ENCODE measurements around the gene ANKLE1. TPM values are rescaled to one million over a fixed set of nuclear protein-coding genes. Genes with fewer than 3 reads are reported as not detected.

ANKLE1 gene
- total and polyA plus RNA-seq, 10 of the 15 experiments (the other 5 are each of a cell fraction or from before 2014, with no cell fraction given) = 2.2 to 17.9 (median 10.9) TPM

DNA sequence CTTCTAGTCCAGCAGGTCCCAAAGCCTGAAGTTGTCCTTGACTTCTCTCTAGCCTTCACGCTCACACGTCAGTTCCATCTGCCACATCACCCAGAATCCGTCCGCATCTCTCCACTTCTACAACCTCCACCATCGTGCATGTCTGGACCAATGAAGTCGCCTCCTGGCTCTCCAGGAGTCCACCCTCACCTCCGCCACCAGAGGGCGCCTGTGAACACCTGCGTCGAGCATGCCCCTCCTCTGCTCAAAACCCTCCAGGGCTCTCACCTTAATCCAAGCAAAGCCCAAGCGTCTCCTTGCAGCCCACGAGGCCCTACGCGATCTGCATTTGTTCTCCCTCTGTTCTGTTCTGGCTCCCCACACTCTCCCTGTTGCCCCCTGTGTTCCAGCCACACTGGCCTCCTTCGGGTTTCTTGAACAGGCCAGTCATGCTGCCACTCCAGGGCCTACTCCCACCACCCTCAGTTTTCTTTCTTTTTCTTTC, 20.8 kb upstream of the ANKLE1 start (continued):
- TF ChIP-seq, protein P1, sequence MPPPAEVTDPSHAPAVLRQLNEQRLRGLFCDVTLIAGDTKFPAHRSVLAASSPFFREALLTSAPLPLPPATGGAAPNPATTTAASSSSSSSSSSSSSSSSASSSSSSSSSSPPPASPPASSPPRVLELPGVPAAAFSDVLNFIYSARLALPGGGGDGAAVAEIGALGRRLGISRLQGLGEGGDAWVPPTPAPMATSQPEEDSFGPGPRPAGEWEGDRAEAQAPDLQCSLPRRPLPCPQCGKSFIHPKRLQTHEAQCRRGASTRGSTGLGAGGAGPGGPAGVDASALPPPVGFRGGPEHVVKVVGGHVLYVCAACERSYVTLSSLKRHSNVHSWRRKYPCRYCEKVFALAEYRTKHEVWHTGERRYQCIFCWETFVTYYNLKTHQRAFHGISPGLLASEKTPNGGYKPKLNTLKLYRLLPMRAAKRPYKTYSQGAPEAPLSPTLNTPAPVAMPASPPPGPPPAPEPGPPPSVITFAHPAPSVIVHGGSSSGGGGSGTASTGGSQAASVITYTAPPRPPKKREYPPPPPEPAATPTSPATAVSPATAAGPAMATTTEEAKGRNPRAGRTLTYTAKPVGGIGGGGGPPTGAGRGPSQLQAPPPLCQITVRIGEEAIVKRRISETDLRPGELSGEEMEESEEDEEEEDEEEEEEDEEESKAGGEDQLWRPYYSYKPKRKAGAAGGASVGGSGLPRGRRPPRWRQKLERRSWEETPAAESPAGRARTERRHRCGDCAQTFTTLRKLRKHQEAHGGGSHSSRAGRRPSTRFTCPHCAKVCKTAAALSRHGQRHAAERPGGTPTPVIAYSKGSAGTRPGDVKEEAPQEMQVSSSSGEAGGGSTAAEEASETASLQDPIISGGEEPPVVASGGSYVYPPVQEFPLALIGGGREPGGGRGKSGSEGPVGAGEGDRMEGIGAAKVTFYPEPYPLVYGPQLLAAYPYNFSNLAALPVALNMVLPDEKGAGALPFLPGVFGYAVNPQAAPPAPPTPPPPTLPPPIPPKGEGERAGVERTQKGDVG (CRISPR knock-in tag; IDR thresholded peaks at IDR 0.05) = no peak
- TF ChIP-seq MYC (IDR thresholded peaks at IDR 0.05; ENCODE audit: insufficient read depth, insufficient read length, insufficient replicate concordance, low read length, severe bottlenecking) (no peak), BACH1 (IDR thresholded peaks at IDR 0.05; ENCODE audit: borderline replicate concordance) (no peak), IKZF1 (conservative IDR thresholded peaks at IDR 0.05) (no peak), TCF7 (IDR thresholded peaks at IDR 0.05; ENCODE audit: borderline replicate concordance) (no peak), SUZ12 (IDR thresholded peaks at IDR 0.05; ENCODE audit: unreplicated experiment) (no peak), JUNB (IDR thresholded peaks at IDR 0.05) (no peak), YY1 (IDR thresholded peaks at IDR 0.05; ENCODE audit: low read depth, low read length) (peak; percentile 81), SIN3A (IDR thresholded peaks at IDR 0.05; ENCODE audit: low read depth, low read length) (no peak), RAD21 (IDR thresholded peaks at IDR 0.05; ENCODE audit: insufficient read depth, low read depth, low read length) (peak; percentile 67), MYB (IDR thresholded peaks at IDR 0.05; ENCODE audit: borderline replicate concordance, low read depth, low read length) (no peak), BMI1 (IDR thresholded peaks at IDR 0.05; ENCODE audit: borderline replicate concordance) (no peak), BHLHE40 (IDR thresholded peaks at IDR 0.05; ENCODE audit: borderline replicate concordance in 1 of 2, low read depth in 2 of 2, low read length in 1 of 2) (0 out of 4 replicates have a peak, but pooled peaks of 1 of the 2 experiments have one; percentile 22), HDAC6 (IDR thresholded peaks at IDR 0.05; ENCODE audit: unreplicated experiment) (no peak), POU2F2 (IDR thresholded peaks at IDR 0.05; ENCODE audit: borderline replicate concordance, low read depth, low read length) (peak; percentile 42; the same call in 1 of the 3 replicates), SREBF1 (IDR thresholded peaks at IDR 0.05; ENCODE audit: low read length) (no peak), SMAD5 (IDR thresholded peaks at IDR 0.05; ENCODE audit: low read depth) (no peak), NBN (IDR thresholded peaks at IDR 0.05) (peak; percentile 78)
- TF ChIP-seq, protein P2, sequence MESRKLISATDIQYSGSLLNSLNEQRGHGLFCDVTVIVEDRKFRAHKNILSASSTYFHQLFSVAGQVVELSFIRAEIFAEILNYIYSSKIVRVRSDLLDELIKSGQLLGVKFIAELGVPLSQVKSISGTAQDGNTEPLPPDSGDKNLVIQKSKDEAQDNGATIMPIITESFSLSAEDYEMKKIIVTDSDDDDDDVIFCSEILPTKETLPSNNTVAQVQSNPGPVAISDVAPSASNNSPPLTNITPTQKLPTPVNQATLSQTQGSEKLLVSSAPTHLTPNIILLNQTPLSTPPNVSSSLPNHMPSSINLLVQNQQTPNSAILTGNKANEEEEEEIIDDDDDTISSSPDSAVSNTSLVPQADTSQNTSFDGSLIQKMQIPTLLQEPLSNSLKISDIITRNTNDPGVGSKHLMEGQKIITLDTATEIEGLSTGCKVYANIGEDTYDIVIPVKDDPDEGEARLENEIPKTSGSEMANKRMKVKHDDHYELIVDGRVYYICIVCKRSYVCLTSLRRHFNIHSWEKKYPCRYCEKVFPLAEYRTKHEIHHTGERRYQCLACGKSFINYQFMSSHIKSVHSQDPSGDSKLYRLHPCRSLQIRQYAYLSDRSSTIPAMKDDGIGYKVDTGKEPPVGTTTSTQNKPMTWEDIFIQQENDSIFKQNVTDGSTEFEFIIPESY (IDR thresholded peaks at IDR 0.05) = no peak
- TF ChIP-seq, protein P3, sequence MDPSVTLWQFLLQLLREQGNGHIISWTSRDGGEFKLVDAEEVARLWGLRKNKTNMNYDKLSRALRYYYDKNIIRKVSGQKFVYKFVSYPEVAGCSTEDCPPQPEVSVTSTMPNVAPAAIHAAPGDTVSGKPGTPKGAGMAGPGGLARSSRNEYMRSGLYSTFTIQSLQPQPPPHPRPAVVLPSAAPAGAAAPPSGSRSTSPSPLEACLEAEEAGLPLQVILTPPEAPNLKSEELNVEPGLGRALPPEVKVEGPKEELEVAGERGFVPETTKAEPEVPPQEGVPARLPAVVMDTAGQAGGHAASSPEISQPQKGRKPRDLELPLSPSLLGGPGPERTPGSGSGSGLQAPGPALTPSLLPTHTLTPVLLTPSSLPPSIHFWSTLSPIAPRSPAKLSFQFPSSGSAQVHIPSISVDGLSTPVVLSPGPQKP (IDR thresholded peaks at IDR 0.05; ENCODE audit: low read depth, low read length) = peak; percentile 32; the same call in 1 of the 2 replicates
- TF ChIP-seq, protein P4, sequence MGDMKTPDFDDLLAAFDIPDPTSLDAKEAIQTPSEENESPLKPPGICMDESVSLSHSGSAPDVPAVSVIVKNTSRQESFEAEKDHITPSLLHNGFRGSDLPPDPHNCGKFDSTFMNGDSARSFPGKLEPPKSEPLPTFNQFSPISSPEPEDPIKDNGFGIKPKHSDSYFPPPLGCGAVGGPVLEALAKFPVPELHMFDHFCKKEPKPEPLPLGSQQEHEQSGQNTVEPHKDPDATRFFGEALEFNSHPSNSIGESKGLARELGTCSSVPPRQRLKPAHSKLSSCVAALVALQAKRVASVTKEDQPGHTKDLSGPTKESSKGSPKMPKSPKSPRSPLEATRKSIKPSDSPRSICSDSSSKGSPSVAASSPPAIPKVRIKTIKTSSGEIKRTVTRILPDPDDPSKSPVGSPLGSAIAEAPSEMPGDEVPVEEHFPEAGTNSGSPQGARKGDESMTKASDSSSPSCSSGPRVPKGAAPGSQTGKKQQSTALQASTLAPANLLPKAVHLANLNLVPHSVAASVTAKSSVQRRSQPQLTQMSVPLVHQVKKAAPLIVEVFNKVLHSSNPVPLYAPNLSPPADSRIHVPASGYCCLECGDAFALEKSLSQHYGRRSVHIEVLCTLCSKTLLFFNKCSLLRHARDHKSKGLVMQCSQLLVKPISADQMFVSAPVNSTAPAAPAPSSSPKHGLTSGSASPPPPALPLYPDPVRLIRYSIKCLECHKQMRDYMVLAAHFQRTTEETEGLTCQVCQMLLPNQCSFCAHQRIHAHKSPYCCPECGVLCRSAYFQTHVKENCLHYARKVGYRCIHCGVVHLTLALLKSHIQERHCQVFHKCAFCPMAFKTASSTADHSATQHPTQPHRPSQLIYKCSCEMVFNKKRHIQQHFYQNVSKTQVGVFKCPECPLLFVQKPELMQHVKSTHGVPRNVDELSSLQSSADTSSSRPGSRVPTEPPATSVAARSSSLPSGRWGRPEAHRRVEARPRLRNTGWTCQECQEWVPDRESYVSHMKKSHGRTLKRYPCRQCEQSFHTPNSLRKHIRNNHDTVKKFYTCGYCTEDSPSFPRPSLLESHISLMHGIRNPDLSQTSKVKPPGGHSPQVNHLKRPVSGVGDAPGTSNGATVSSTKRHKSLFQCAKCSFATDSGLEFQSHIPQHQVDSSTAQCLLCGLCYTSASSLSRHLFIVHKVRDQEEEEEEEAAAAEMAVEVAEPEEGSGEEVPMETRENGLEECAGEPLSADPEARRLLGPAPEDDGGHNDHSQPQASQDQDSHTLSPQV (IDR thresholded peaks at IDR 0.05) = no peak

Measured in GM12878 (cell line).